Esophagus muscularis mucosa (tissue), 3 donors: ENCODE results near the gene IKZF2.

Experiments used
- CTCF ChIP-seq, 3 experiments: fragments of 200-600 bp in 2 of 3; fragments of 450-650 bp in 1 of 3; sonication (generic) in 2 of 3; IDR thresholded peaks; one replicate each; pipeline ENCODE4 v1.5.1; 2017 to 2019; ENCODE audit warnings: antibody characterized with exemption in 3 of 3, mild to moderate bottlenecking in 2 of 3, moderate library complexity in 1 of 3
- POLR2A ChIP-seq: fragments of 450-650 bp; IDR thresholded peaks from one replicate; pipeline ENCODE4 v1.6.1; 2017; ENCODE audit warnings: antibody characterized with exemption, moderate library complexity, mild to moderate bottlenecking, low read depth

- no peak for TF ChIP-seq CTCF (IDR thresholded peaks at IDR 0.05)
- TF ChIP-seq POLR2A: no peak
Measured at GRCh38 chr2:213175673-213176247, 24.3 kb upstream of the IKZF2 start.
